Colonic mucosa (tissue), 4 donors: Measurements from ENCODE around the gene ZNF697. TPM values are rescaled to one million over a fixed set of nuclear protein-coding genes. Genes with fewer than 3 reads are reported as not detected.

Experiments used
- DNase-seq: peaks from one replicate; pipeline ENCODE4 v3.0.0-alpha.2; 2020
- H3K27ac ChIP-seq: fragments of 200-600 bp; one replicate; pipeline ENCODE4 v1.8.0; 2021
- H3K27me3 ChIP-seq: fragments of 200-600 bp; one replicate; pipeline ENCODE4 v1.8.0; 2021
- H3K36me3 ChIP-seq: fragments of 200-600 bp; one replicate; pipeline ENCODE4 v1.8.0; 2021
- H3K4me1 ChIP-seq: fragments of 200-600 bp; one replicate; pipeline ENCODE4 v1.8.0; 2021; ENCODE audit warnings: mild to moderate bottlenecking
- H3K4me3 ChIP-seq: fragments of 200-600 bp; one replicate; pipeline ENCODE4 v1.8.0; 2021
- H3K9ac ChIP-seq, 2 donors: one replicate each; pipeline ENCODE4 v1.7.0; 2013; ENCODE audit warnings: control low read depth in 2 of 2, low read depth in 2 of 2, low read length in 2 of 2
- H3K9me3 ChIP-seq: fragments of 200-600 bp; one replicate; pipeline ENCODE4 v1.8.0; 2021
- intact Hi-C: fragments of 100-400 bp; cut with DNase I; formaldehyde crosslinking; loops from one replicate; pipeline ENCODE4 v1.14.1; 2022
- total RNA-seq, 2 donors: library from RNA; stranded (reverse); fragmentation: NEBNext Ultra II Directional in 1 of 2; extraction: Animal tissue kit (Norgen Biotek cat#: 25700) in 1 of 2; gene quantifications; one replicate each; pipeline ENCODE4 v1.2.1, GENCODE V29; 2021
- TF ChIP-seq, protein P1 (sequence below): fragments of 200-600 bp; IDR thresholded peaks from one replicate; pipeline ENCODE4 v1.8.0; 2022; ENCODE audit warnings: antibody characterized with exemption, mild to moderate bottlenecking
- donor health status: healthy.
- donor health status: DM: no; HTN: no; CAD: no.
- donor health status: DM: no; HTN: no; CAD: no.

The ZNF697 gene
- total RNA-seq, 2 donors from 2014 or later, result 2.1 to 3.2 TPM

DNA sequence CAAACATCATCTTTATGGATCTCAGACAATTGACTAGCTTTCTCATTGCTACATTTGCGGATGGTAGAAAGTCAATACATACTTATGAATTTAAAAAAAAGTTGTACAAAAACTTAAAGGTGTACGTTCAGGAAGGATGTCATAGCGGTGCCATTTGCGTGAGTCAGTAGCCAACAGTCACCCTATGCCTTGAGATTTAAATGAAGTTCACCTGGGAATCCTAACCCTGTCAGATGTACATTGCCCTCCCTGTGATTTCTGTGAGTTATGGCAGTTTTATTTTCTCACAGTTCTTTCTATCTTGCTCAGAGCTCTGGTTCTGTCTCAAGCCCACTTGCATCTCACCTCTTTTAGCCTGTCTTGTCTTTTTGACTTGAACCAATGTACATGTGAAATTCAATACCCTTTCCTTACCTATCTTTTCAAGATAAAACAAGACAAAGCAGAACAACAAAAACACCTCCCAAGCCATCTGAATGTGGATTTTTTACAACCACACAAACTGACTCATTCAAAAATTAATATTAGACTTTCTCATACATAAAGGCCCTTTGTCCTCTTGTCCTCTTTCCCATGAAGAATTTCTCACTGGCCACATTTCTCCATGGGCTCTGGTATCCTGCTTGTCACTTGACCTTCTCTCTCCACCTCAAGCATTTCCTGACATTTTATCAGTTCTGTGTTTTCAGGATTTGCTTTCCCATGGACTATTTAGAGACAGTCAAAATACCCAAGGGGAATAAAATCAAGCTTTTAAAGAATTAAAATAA lies 25.3 kb upstream of the ZNF697 start:
- Histone ChIP-seq H3K9ac (no peak overlapping the region), H3K9me3 (no peaks in the 10 kb centered on the region), H3K36me3 (no peaks in the 10 kb centered on the region), H3K4me1 (no peaks in the 10 kb centered on the region), H3K27me3 (no peaks in the 10 kb centered on the region), H3K4me3 (no peak overlapping the region), H3K27ac (no peak overlapping the region)
- TF ChIP-seq, protein P1, sequence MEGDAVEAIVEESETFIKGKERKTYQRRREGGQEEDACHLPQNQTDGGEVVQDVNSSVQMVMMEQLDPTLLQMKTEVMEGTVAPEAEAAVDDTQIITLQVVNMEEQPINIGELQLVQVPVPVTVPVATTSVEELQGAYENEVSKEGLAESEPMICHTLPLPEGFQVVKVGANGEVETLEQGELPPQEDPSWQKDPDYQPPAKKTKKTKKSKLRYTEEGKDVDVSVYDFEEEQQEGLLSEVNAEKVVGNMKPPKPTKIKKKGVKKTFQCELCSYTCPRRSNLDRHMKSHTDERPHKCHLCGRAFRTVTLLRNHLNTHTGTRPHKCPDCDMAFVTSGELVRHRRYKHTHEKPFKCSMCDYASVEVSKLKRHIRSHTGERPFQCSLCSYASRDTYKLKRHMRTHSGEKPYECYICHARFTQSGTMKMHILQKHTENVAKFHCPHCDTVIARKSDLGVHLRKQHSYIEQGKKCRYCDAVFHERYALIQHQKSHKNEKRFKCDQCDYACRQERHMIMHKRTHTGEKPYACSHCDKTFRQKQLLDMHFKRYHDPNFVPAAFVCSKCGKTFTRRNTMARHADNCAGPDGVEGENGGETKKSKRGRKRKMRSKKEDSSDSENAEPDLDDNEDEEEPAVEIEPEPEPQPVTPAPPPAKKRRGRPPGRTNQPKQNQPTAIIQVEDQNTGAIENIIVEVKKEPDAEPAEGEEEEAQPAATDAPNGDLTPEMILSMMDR, result no peak
- intact Hi-C loops, result no loop called here
- no peak for DNase-seq

GRCh38 chr1:119670898-119671297 lies 22.8 kb upstream of the ZNF697 start:
- Histone ChIP-seq H3K27ac (no peak overlapping the region), H3K4me1 (no peaks in the 10 kb centered on the region), H3K27me3 (no peaks in the 10 kb centered on the region), H3K9me3 (no peaks in the 10 kb centered on the region), H3K36me3 (no peaks in the 10 kb centered on the region), H3K4me3 (no peak overlapping the region), H3K9ac (no peak overlapping the region)
- TF ChIP-seq, protein P1, result no peak
- DNase-seq, result no peak
- intact Hi-C loops, result no loop called here

- Histone ChIP-seq H3K4me1 (peaks cover 3% of the 10 kb centered on the region), H3K36me3 (no peaks in the 10 kb centered on the region), H3K4me3 (no peak overlapping the region), H3K27ac (no peak overlapping the region), H3K27me3 (no peaks in the 10 kb centered on the region), H3K9me3 (no peaks in the 10 kb centered on the region), H3K9ac (no peak overlapping the region)
- no peak for DNase-seq
- TF ChIP-seq, protein P1, result no peak
- intact Hi-C loops, result no loop called here
These were observed 19.1 kb upstream of the ZNF697 start for GRCh38 chr1:119667173-119667572.

- Histone ChIP-seq H3K4me1 (peaks cover 8% of the 10 kb centered on the region), H3K27ac (no peak overlapping the region), H3K27me3 (no peaks in the 10 kb centered on the region), H3K4me3 (no peak overlapping the region), H3K36me3 (no peaks in the 10 kb centered on the region), H3K9me3 (no peaks in the 10 kb centered on the region), H3K9ac (no peak overlapping the region)
- TF ChIP-seq, protein P1, result no peak
- DNase-seq, result no peak
- intact Hi-C loops, result loop anchor here (5.0 kb wide), 1 partner anchor 52 kb away; no protein-coding TSS in a partner anchor
These were observed 16.0 kb upstream of the ZNF697 start for GRCh38 chr1:119664067-119664466.

- H3K27me3 ChIP-seq, result no peaks in the 10 kb centered on the region
- no peaks in the 10 kb centered on the region for H3K36me3 ChIP-seq
- no peaks in the 10 kb centered on the region for H3K9me3 ChIP-seq
- H3K4me1 ChIP-seq, result peaks cover 8% of the 10 kb centered on the region
- no peak overlapping the region for H3K9ac ChIP-seq
- DNase-seq, result peak; percentile 43
- TF ChIP-seq, protein P1, result no peak
- H3K4me3 ChIP-seq, result no peak overlapping the region
- intact Hi-C loops, result loop anchor here (5.0 kb wide), 1 partner anchor 50 kb away; no protein-coding TSS in a partner anchor
- peak overlapping the region; percentile 56 for H3K27ac ChIP-seq
These were observed 14.0 kb upstream of the ZNF697 start for GRCh38 chr1:119662034-119662437.
